ENCODE measurements around the gene SLC36A3.
"Not testable (repeated sequence)": the region's sequence is repeated elsewhere in the genome, so short reads cannot be mapped to it uniquely, and the experiment has no call there.

Gene SLC36A3

DNA sequence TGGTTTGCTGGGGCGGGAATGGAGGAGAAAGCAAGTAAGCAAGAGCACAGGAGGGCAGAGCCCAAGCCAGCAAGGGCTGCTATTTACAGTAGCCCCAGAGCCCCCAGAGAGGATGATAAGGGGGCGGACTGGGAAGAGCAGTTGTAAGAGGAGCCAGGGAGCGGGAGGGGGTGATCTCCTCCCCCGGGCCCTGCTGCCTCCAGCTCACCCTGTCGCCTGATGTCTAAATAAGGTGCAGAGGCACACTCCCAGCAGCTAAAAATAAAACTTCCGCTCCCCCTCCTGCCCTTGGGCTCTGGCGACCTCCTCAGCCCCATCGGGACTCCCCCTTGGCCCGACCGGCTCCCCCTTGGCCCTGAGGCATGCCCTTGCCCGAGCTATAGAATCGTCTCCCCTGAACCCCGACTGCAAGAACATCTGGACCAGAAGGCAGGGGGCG, 65.2 kb downstream of the SLC36A3 start:
- no peak for DNase-seq (ENCODE audit: low read depth)

DNA sequence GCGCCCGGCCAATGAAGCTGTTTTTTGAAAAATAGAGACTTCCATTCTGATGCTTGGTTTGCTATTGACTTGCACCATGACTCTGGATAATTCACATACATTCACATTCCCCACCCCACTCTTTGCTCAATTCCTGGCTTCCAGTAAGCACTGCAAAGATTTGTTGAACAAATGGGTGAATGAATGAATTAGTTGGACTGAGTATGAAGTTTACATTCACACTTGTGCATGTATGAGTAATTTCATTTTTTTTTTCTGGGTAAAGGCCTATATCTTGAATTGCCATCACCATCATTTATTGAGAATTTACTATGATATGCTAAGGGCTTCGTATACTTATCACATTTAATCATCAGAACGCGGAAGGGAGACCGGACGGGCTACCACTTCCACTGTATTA, 65.9 kb downstream of the SLC36A3 start:
- DNase-seq (ENCODE audit: low read depth), result no peak

DNA sequence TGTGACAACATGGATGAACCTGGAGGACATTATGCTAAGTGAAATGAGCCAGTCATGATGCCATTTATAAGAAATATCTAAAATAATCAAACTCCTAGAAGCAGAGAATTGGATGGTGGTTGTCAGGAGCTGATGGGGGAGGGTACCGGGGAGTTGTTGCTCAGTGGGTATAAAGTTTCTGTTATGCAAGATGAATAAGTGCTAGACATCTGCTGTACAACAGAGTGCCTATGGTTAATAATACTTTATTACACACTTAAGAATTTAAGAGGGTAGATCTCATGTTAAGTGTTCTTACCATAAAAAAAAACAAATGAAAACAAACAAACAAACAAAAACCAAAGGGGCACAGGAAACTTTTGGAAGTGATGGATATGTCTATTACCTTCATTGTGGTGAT, 66.7 kb downstream of the SLC36A3 start:
- no peak for DNase-seq (ENCODE audit: low read depth)

DNA sequence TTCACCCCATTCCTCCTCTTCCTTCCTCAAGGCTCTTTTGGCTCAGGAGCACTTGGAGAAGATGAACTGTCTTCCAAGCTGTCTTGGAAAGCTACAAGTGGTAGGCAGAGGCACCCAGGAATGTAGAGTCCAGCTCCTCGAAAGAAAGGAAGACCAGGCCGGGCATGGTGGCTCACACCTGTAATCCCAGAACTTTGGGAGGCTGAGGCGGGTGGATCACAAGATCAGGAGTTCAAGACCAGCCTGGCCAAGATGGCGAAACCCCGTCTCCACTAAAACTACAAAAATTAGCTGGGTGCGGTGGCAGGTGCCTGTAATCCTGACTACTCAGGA, 68.4 kb downstream of the SLC36A3 start:
- not testable (repeated sequence) for DNase-seq (ENCODE audit: low read depth)

- no peak for DNase-seq (ENCODE audit: low read depth)
Observed at GRCh38 chr5:151234476-151235238, 68.9 kb downstream of the SLC36A3 start.

- DNase-seq (ENCODE audit: low read depth), result no peak
Observed at GRCh38 chr5:151233616-151234085, 69.9 kb downstream of the SLC36A3 start.

DNA sequence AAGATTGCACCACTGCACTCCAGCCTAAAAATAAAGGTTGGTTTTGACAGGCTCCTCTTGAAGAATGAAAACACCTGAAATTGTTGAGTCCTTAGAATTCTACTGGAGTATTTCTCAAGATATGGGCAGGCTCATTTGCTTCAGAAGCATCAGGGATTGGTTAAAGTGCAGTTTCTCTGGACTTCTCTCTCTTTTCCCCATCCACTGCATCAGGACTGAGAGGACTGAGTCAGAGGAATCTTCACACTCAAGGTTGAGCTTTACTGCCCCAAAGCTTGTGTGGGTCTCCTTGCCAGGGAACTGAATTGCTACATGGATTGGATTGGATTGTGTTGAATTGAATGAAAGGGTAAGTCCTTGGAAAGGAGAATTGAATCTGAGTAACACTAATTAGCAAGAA, 72.2 kb downstream of the SLC36A3 start:
- no peak for DNase-seq (ENCODE audit: low read depth)

DNA sequence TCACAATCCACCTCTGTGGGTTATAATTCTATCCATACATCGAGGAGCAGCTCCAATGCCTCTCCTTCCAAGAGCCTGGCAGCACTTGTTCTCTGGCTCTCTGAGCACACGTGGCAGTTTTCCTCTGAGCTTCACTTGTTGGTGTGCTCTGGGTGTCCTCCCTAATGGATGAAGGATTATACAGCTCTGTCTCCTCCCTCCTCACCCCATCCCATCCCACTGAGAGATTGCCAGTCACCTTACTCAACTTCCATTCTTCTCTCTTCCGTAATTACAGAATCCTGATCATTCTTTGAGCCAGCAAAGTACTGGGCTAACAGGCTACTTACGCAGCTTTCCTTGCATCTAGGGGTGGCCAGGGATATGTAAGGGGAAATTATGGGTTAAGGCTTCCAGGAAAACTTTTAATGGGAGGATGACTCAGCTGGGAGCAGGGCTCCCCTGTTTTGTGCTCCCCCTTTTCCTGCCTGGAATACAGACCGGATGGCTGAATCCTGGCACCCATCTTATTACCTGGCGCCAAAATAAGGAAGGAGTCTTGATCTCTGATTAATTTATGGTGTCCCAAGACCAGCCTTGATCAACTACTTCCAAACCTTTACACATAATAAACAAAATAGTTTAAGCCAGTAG, 73.4 kb downstream of the SLC36A3 start:
- no peak for DNase-seq (ENCODE audit: low read depth)

- no peak for DNase-seq (ENCODE audit: low read depth)
Observed at GRCh38 chr5:151228986-151229385, 74.6 kb downstream of the SLC36A3 start.

DNA sequence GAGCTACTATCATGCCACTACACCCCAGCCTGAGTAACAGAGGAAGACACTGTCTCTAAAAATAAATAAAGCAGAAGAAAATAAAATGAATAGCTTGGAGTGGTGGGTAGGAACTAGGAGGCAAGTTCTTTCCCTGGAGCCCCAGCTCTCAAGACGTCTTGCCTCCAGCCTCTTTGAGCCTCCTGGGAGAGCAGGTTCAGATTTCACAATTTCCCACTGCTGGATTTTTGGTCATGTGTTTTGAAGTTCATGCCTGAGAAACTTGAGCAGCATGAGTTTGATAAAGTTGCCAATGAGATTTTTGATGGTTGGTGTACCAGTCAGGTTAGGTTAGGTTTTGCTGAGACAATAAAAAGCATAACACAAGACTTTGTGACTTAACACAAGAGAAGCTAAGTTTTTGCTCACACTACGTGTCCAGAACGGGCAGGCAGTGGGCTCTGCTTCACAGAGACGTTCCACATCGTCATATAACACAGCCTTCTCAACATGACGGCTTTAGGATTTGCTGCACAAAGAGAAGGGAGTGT, 75.6 kb downstream of the SLC36A3 start:
- DNase-seq (ENCODE audit: low read depth), result no peak

All from HS-5 (cell line).